LNCAP (cell line): ENCODE measurements around the gene ARL9.

ENCODE experiments used
- CTCF ChIP-seq: fragments of 450-650 bp; IDR thresholded peaks from 2 replicates; pipeline ENCODE4 v1.5.1; 2017; ENCODE audit warnings: mild to moderate bottlenecking

Gene ARL9

GRCh38 chr4:56535915-56536314 lies 30.3 kb downstream of the ARL9 start:
- TF ChIP-seq CTCF = no peak

GRCh38 chr4:56537147-56537546 lies 31.6 kb downstream of the ARL9 start:
- no peak for TF ChIP-seq CTCF

- TF ChIP-seq CTCF = no peak
These were observed 35.2 kb downstream of the ARL9 start for GRCh38 chr4:56540826-56541225.

GRCh38 chr4:56544573-56545131 lies 39.1 kb downstream of the ARL9 start:
- TF ChIP-seq CTCF = peak; percentile 100

- TF ChIP-seq CTCF = no peak
These were observed 45.1 kb downstream of the ARL9 start for GRCh38 chr4:56550642-56551041.

- TF ChIP-seq CTCF = no peak
These were observed 45.9 kb downstream of the ARL9 start for GRCh38 chr4:56551516-56551915.

GRCh38 chr4:56552273-56552672 lies 46.7 kb downstream of the ARL9 start:
- no peak for TF ChIP-seq CTCF

GRCh38 chr4:56570041-56570440 lies 64.5 kb downstream of the ARL9 start:
- TF ChIP-seq CTCF = no peak
